Endothelial cell of umbilical vein (primary cell): ENCODE results near the gene CACNA2D1. TPM values are rescaled to one million over a fixed set of nuclear protein-coding genes. Genes with fewer than 3 reads are reported as not detected.

ENCODE experiments used
- BruUV-seq: library from RNA; stranded (reverse); fragments of 400-500 nt; replicated peaks from 2 replicates; lab custom pipeline; 2021; lab: Mats Ljungman, UMichigan
- CTCF ChIA-PET: fragments of 300-600, 350-600 bp; sonication (Branson Sonifier 250); formaldehyde crosslinking; loops from one replicate; lab custom pipeline; 2021; ENCODE audit warnings: antibody characterized with exemption, inconsistent platforms; lab: Charles Lee
- POLR2A ChIA-PET: fragments of 300-600, 350-600 bp; sonication (Branson Sonifier 250); formaldehyde crosslinking; loops from one replicate; lab custom pipeline; 2021; ENCODE audit warnings: antibody characterized with exemption, inconsistent platforms; lab: Charles Lee
- DNase-seq: peaks from one replicate; pipeline ENCODE4 v3.0.0-alpha.2; 2011; ENCODE audit warnings: low read depth, low spot score
- FAIRE-seq: peaks from 2 replicates; lab custom pipeline; 2011; peaks lifted over from hg19 to GRCh38; lab: Jason Lieb, UNC
- H2AFZ ChIP-seq: 2 replicates; pipeline ENCODE4 v1.6.0; 2012; ENCODE audit warnings: low read depth, low read length, control low read depth, inconsistent platforms
- H3K27ac ChIP-seq: 2 replicates; pipeline ENCODE4 v1.5.1; 2011; ENCODE audit warnings: low read depth, mild to moderate bottlenecking, control low read depth, low read length, moderate library complexity; ENCODE audit not compliant: insufficient read depth
- H3K27me3 ChIP-seq, 2 experiments: 2 replicates each; pipeline versions ENCODE4 v1.6.0 to v1.6.1; 2011; ENCODE audit warnings: low read length in 2 of 2, mixed read lengths in 1 of 2; ENCODE audit not compliant: control insufficient read depth in 2 of 2, insufficient read depth in 2 of 2
- H3K36me3 ChIP-seq, 2 experiments: 2 replicates in 1 of 2; 3 replicates in 1 of 2; pipeline ENCODE4 v1.5.1; 2011; ENCODE audit warnings: low read length in 2 of 2, mild to moderate bottlenecking in 1 of 2, moderate library complexity in 1 of 2; ENCODE audit not compliant: control insufficient read depth in 2 of 2, insufficient read depth in 2 of 2; ENCODE audit errors: extremely low read depth in 1 of 2
- H3K4me1 ChIP-seq: 3 replicates; pipeline ENCODE4 v1.5.1; 2011; ENCODE audit warnings: mild to moderate bottlenecking, low read length; ENCODE audit not compliant: control insufficient read depth, insufficient read depth; ENCODE audit errors: extremely low read depth
- H3K4me2 ChIP-seq: 2 replicates; pipeline ENCODE4 v1.6.1; 2011; ENCODE audit warnings: low read length, control low read depth, mixed read lengths; ENCODE audit not compliant: insufficient read depth
- H3K4me3 ChIP-seq, 3 experiments: fragments of 200-600 bp in 1 of 3; sonication (generic), shearing (Covaris generic) in 1 of 3; replicated peaks in 1 of 3; 2 replicates each; pipeline ENCODE4 v1.5.1; 2011 to 2016; ENCODE audit warnings: control low read depth in 3 of 3, low read length in 3 of 3, mild to moderate bottlenecking in 2 of 3, inconsistent platforms in 1 of 3, low read depth in 1 of 3, moderate library complexity in 1 of 3; ENCODE audit not compliant: insufficient read depth in 1 of 3
- H3K79me2 ChIP-seq: 2 replicates; pipeline ENCODE4 v1.6.0; 2012; ENCODE audit warnings: low read length, inconsistent platforms; ENCODE audit not compliant: control insufficient read depth, insufficient read depth
- H3K9ac ChIP-seq: replicated peaks from 2 replicates; pipeline ENCODE3; 2011; ENCODE audit warnings: low read length, control low read depth; ENCODE audit not compliant: insufficient read depth; ENCODE audit errors: extremely low read depth
- H3K9me1 ChIP-seq: replicated peaks from 3 replicates; pipeline ENCODE4 v1.6.0; 2011; ENCODE audit warnings: mild to moderate bottlenecking, low read length; ENCODE audit not compliant: control insufficient read depth, insufficient read depth; ENCODE audit errors: extremely low read depth
- H3K9me3 ChIP-seq: replicated peaks from 2 replicates; pipeline ENCODE4 v1.5.1; 2012; ENCODE audit warnings: low read length, inconsistent platforms; ENCODE audit not compliant: control insufficient read depth, insufficient read depth
- H4K20me1 ChIP-seq: replicated peaks from 2 replicates; pipeline ENCODE3; 2011; ENCODE audit warnings: mild to moderate bottlenecking, low read length; ENCODE audit not compliant: control insufficient read depth, insufficient read depth; ENCODE audit errors: extremely low read depth
- EZH2 ChIP-seq: IDR thresholded peaks from 2 replicates; pipeline ENCODE4 v1.6.1; 2012; ENCODE audit warnings: borderline replicate concordance, low read depth, mild to moderate bottlenecking, moderate library complexity, low read length, inconsistent platforms; ENCODE audit not compliant: severe bottlenecking
- FOS ChIP-seq: IDR thresholded peaks from 2 replicates; pipeline ENCODE4 v1.6.1; 2011; ENCODE audit warnings: mild to moderate bottlenecking, low read length, moderate library complexity, borderline replicate concordance; ENCODE audit not compliant: insufficient read depth
- GATA2 ChIP-seq: IDR thresholded peaks from 2 replicates; pipeline ENCODE4 v1.7.0; 2011; ENCODE audit warnings: low read depth, mild to moderate bottlenecking, moderate library complexity, mixed read lengths, low read length; ENCODE audit not compliant: insufficient read length, insufficient read depth
- JUN ChIP-seq: IDR thresholded peaks from 2 replicates; pipeline ENCODE4 v1.6.1; 2011; ENCODE audit warnings: borderline replicate concordance, low read depth; ENCODE audit not compliant: insufficient read length, insufficient read depth
- MYC ChIP-seq: IDR thresholded peaks from one replicate; pipeline ENCODE4 v1.6.1; 2011; ENCODE audit warnings: mild to moderate bottlenecking, low read depth, low read length
- POLR2A ChIP-seq: IDR thresholded peaks from 2 replicates; pipeline ENCODE4 v1.6.1; 2012; ENCODE audit warnings: low read depth, mild to moderate bottlenecking, control low read depth, low read length
- POLR2AphosphoS5 ChIP-seq: IDR thresholded peaks from 2 replicates; pipeline ENCODE4 v1.6.1; 2012; ENCODE audit warnings: low read depth, mild to moderate bottlenecking, control low read depth, low read length, moderate library complexity; ENCODE audit not compliant: insufficient read depth
- dilution Hi-C: fragments of 300-500 bp; cut with MboI; formaldehyde crosslinking; loops from one replicate; pipeline ENCODE4 v1.15.0; 2019; ENCODE audit warnings: low sequenced_read_pairs; ENCODE audit not compliant: extremely low pct_ligation_motif_present
- intact Hi-C: fragments of 100-400 bp; cut with micrococcal nuclease; formaldehyde crosslinking; loops from one replicate; pipeline ENCODE4 v1.10.0; 2022
- polyA plus RNA-seq, 4 experiments: library from polyadenylated mRNA; depleted of rRNA in 3 of 4; stranded (reverse) in 3 of 4; unstranded in 1 of 4; fragments of >200 nt; gene quantifications; 2 replicates each; pipeline versions ENCODE4 v1.2.1 to v1.2.3, GENCODE V29; 2011 to 2012; ENCODE audit warnings: missing spikeins in 1 of 4
- total RNA-seq: library from RNA; stranded (reverse); gene quantifications from 2 replicates; pipeline ENCODE4 v1.2.3, GENCODE V29; 2021
- TF ChIP-seq, protein P1 (sequence below): IDR thresholded peaks from 2 replicates; pipeline ENCODE4 v1.6.1; 2011; ENCODE audit not compliant: insufficient read depth, insufficient read length
- TF ChIP-seq, protein P2 (sequence below), 2 donors: IDR thresholded peaks; 1 replicate in 1 of 2; 2 replicates in 1 of 2; pipeline ENCODE4 v1.5.1; 2011; ENCODE audit warnings: low read length in 2 of 2, mild to moderate bottlenecking in 2 of 2, moderate library complexity in 2 of 2, control low read depth in 1 of 2, inconsistent platforms in 1 of 2, low read depth in 1 of 2; ENCODE audit not compliant: insufficient read depth in 1 of 2; ENCODE audit errors: extremely low read depth in 1 of 2

CACNA2D1 gene
- total and polyA plus RNA-seq, 2 donors (not counting 3 experiments of a cell fraction or from before 2014, with no cell fraction given): 4.1 to 38.6 TPM

DNA sequence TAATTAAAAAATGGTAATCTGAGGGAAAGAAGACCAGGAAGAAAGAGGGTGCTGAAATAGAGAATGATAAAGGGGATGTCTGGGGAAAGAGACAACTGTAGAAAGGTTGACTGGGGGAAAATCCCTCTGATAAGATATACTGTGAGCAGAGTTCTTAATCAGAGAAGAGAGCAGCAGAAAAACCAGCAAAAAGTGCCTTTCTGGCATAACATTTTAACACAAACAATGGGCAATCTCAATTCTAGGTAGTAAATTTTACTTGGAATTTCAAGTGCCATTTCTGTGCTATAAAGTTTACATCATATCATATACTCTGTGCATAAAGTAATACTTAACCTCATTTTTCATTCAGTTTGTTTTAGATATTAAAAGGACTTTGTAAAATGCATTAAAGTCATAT is 421.9 kb downstream of the CACNA2D1 start:
- Histone ChIP-seq H3K9ac (no peak overlapping the region), H4K20me1 (no peaks in the 10 kb centered on the region), H3K4me3 (no peak overlapping the region), H3K27me3 (no peaks in the 10 kb centered on the region), H3K9me1 (no peaks in the 10 kb centered on the region), H3K4me1 (no peaks in the 10 kb centered on the region), H3K79me2 (no peaks in the 10 kb centered on the region), H3K36me3 (no peaks in the 10 kb centered on the region), H3K4me2 (no peak overlapping the region), H3K9me3 (no peaks in the 10 kb centered on the region), H3K27ac (no peak overlapping the region), H2AFZ (no peak overlapping the region)
- CTCF ChIA-PET: interaction anchor here (0.9 to 12.9 kb wide), 2 partner anchors 522 to 534 kb away, joined by 3 to 185 read pairs; no protein-coding TSS in a partner anchor
- BruUV-seq: no TSS peak
- no peak for TF ChIP-seq EZH2
- no peak for TF ChIP-seq POLR2A
- no peak for TF ChIP-seq POLR2AphosphoS5
- no peak for TF ChIP-seq MYC
- no peak for TF ChIP-seq FOS
- TF ChIP-seq, protein P1, sequence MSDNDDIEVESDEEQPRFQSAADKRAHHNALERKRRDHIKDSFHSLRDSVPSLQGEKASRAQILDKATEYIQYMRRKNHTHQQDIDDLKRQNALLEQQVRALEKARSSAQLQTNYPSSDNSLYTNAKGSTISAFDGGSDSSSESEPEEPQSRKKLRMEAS: no peak
- intact Hi-C loops: no loop called here
- DNase-seq (no peak), FAIRE-seq (no peak)
- dilution Hi-C loops: no loop called here
- POLR2A ChIA-PET: no interaction called here

DNA sequence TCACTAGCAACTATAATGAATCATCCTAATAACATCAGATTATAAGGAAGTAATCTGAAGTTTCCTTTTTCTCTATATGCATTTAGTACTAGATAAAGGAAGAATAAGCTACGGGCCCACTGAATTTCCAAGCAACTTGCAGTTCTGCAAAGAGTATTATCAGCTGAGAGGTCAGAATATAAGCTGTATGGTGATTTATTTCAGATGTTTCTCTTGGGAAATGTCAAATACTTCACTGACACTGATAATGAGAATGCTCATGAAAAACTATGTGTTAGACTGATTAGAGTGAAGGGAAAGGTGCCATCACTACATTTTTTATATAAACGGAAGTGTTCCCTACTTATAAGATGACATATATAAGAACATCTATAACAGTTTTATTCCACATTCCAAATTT is 422.5 kb downstream of the CACNA2D1 start:
- no peak for DNase-seq
- Histone ChIP-seq H3K9ac (no peak overlapping the region), H3K4me3 (no peak overlapping the region), H3K4me1 (no peaks in the 10 kb centered on the region), H3K9me1 (no peaks in the 10 kb centered on the region), H4K20me1 (no peaks in the 10 kb centered on the region), H3K27me3 (no peaks in the 10 kb centered on the region), H3K36me3 (no peaks in the 10 kb centered on the region), H3K79me2 (no peaks in the 10 kb centered on the region), H3K27ac (no peak overlapping the region), H3K4me2 (no peak overlapping the region), H2AFZ (no peak overlapping the region), H3K9me3 (no peaks in the 10 kb centered on the region)
- TF ChIP-seq POLR2AphosphoS5 (no peak), EZH2 (no peak), FOS (no peak), JUN (no peak), MYC (no peak), POLR2A (no peak), GATA2 (no peak)
- TF ChIP-seq, protein P2, sequence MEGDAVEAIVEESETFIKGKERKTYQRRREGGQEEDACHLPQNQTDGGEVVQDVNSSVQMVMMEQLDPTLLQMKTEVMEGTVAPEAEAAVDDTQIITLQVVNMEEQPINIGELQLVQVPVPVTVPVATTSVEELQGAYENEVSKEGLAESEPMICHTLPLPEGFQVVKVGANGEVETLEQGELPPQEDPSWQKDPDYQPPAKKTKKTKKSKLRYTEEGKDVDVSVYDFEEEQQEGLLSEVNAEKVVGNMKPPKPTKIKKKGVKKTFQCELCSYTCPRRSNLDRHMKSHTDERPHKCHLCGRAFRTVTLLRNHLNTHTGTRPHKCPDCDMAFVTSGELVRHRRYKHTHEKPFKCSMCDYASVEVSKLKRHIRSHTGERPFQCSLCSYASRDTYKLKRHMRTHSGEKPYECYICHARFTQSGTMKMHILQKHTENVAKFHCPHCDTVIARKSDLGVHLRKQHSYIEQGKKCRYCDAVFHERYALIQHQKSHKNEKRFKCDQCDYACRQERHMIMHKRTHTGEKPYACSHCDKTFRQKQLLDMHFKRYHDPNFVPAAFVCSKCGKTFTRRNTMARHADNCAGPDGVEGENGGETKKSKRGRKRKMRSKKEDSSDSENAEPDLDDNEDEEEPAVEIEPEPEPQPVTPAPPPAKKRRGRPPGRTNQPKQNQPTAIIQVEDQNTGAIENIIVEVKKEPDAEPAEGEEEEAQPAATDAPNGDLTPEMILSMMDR (IDR thresholded peaks at IDR 0.05; ENCODE audit: extremely low read depth in 1 of 2, insufficient read depth in 1 of 2, low read depth in 1 of 2, low read length in 2 of 2): no peak
- TF ChIP-seq, protein P1: no peak
- CTCF ChIA-PET: interaction anchor here (0.9 to 12.9 kb wide), 6 partner anchors 15 to 585 kb away, joined by 3 to 185 read pairs (median 4); no protein-coding TSS in a partner anchor
- intact Hi-C loops (no loop called here), dilution Hi-C loops (no loop called here)
- FAIRE-seq: no peak
- no TSS peak for BruUV-seq
- POLR2A ChIA-PET: no interaction called here
